HFFc6 (cell line): ENCODE data around the gene ARHGAP15. TPM values are rescaled to one million over a fixed set of nuclear protein-coding genes. Genes with fewer than 3 reads are reported as not detected.

Experiments used
- DNase-seq: peaks from one replicate; pipeline ENCODE4 v3.0.0-alpha.2; 2018
- H3K27ac Mint-ChIP-seq: 2 replicates; pipeline ENCODE4 v1.8.0; 2020; ENCODE audit warnings: mild to moderate bottlenecking, mixed read lengths
- H3K27me3 Mint-ChIP-seq: 2 replicates; pipeline ENCODE4 v1.8.0; 2021; ENCODE audit warnings: mild to moderate bottlenecking, moderate library complexity, mixed read lengths; ENCODE audit not compliant: insufficient read depth
- H3K36me3 Mint-ChIP-seq: 2 replicates; pipeline ENCODE4 v1.8.0; 2021; ENCODE audit warnings: low read depth, mixed read lengths
- H3K4me1 Mint-ChIP-seq: 2 replicates; pipeline ENCODE4 v1.8.0; 2020; ENCODE audit warnings: low read depth, mixed read lengths
- H3K4me3 Mint-ChIP-seq: 2 replicates; pipeline ENCODE4 v1.8.0; 2020; ENCODE audit warnings: mild to moderate bottlenecking, moderate library complexity, mixed read lengths
- H3K9me3 Mint-ChIP-seq: 2 replicates; pipeline ENCODE4 v1.8.0; 2020; ENCODE audit warnings: mild to moderate bottlenecking, mixed read lengths
- CTCF ChIP-seq: fragments of 200-600 bp; sonication (generic); IDR thresholded peaks from 2 replicates; pipeline ENCODE4 v1.5.0; 2021; ENCODE audit warnings: antibody characterized with exemption, mild to moderate bottlenecking
- total RNA-seq, 6 experiments: library from RNA; stranded (reverse); fragmentation: NEBNext Ultra II Directional; extraction: Animal tissue kit (Norgen Biotek cat#: 25700); gene quantifications; 2 replicates in 1 of 6; 3 replicates in 5 of 6; pipeline ENCODE4 v1.2.3, GENCODE V29; 2021

ARHGAP15 gene
- total RNA-seq, 6 experiments from 2014 or later = not detected

GRCh38 chr2:143503280-143503679 is 374.1 kb downstream of the ARHGAP15 start:
- Mint-ChIP-seq H3K9me3 (no peaks in the 10 kb centered on the region), H3K36me3 (no peaks in the 10 kb centered on the region), H3K4me3 (no peak overlapping the region), H3K4me1 (0 out of 2 replicates have a peak, but pooled peaks cover 5% of the 10 kb centered on the region), H3K27ac (no peak overlapping the region), H3K27me3 (no peaks in the 10 kb centered on the region; the same call in 1 of the 2 replicates)
- DNase-seq = no peak
- no peak for TF ChIP-seq CTCF

GRCh38 chr2:143504397-143504796 is 375.2 kb downstream of the ARHGAP15 start:
- Mint-ChIP-seq H3K27ac (no peak overlapping the region), H3K4me1 (0 out of 2 replicates have a peak, but pooled peaks cover 5% of the 10 kb centered on the region), H3K27me3 (no peaks in the 10 kb centered on the region; the same call in 1 of the 2 replicates), H3K9me3 (no peaks in the 10 kb centered on the region), H3K4me3 (no peak overlapping the region), H3K36me3 (no peaks in the 10 kb centered on the region)
- no peak for DNase-seq
- no peak for TF ChIP-seq CTCF

GRCh38 chr2:143505542-143505941 is 376.3 kb downstream of the ARHGAP15 start:
- Mint-ChIP-seq H3K4me1 (0 out of 2 replicates have a peak, but pooled peaks cover 5% of the 10 kb centered on the region), H3K27me3 (no peaks in the 10 kb centered on the region; the same call in 1 of the 2 replicates), H3K4me3 (no peak overlapping the region), H3K9me3 (no peaks in the 10 kb centered on the region), H3K27ac (no peak overlapping the region), H3K36me3 (no peaks in the 10 kb centered on the region)
- DNase-seq = no peak
- no peak for TF ChIP-seq CTCF

- H3K27ac Mint-ChIP-seq = no peak overlapping the region
Observed at GRCh38 chr2:143513081-143513480, 383.9 kb downstream of the ARHGAP15 start.

GRCh38 chr2:143514413-143514812 is 385.2 kb downstream of the ARHGAP15 start:
- Mint-ChIP-seq H3K9me3 (no peaks in the 10 kb centered on the region), H3K4me1 (peaks cover 12% of the 10 kb centered on the region; the same call in 1 of the 2 replicates), H3K36me3 (no peaks in the 10 kb centered on the region), H3K27me3 (no peaks in the 10 kb centered on the region), H3K4me3 (no peak overlapping the region), H3K27ac (no peak overlapping the region)
- no peak for TF ChIP-seq CTCF
- no peak for DNase-seq

More at GRCh38 chr2:143513081-143513480, 383.9 kb downstream of the ARHGAP15 start:
- Mint-ChIP-seq H3K27me3 (no peaks in the 10 kb centered on the region; the same call in 1 of the 2 replicates), H3K9me3 (no peaks in the 10 kb centered on the region), H3K4me3 (peak overlapping the region; percentile 29; the same call in 1 of the 2 replicates), H3K36me3 (no peaks in the 10 kb centered on the region), H3K4me1 (peaks cover 12% of the 10 kb centered on the region; the same call in 1 of the 2 replicates)
- DNase-seq = peak; percentile 22
- TF ChIP-seq CTCF = peak; percentile 86
